Activated CD4-positive, alpha-beta T cell treated with anti-CD3 and anti-CD28 coated beads, Interleukin-2, amount 10 ng/mL, durations not matched to agents 7 days and 5 days (primary cell): Measurements from ENCODE around the gene AK3. TPM values are rescaled to one million over a fixed set of nuclear protein-coding genes. Genes with fewer than 3 reads are reported as not detected.

Experiments used
- CTCF ChIA-PET: fragments of 350-600 bp; sonication (Branson Sonifier 250); formaldehyde crosslinking; loops from one replicate; lab custom pipeline; 2021; ENCODE audit warnings: antibody characterized with exemption; lab: Charles Lee
- POLR2A ChIA-PET: fragments of 350-600 bp; sonication (Branson Sonifier 250); formaldehyde crosslinking; loops from one replicate; lab custom pipeline; 2021; ENCODE audit warnings: antibody characterized with exemption; lab: Charles Lee
- DNase-seq: peaks from one replicate; pipeline ENCODE4 v3.0.0-alpha.2; 2020
- H3K27ac Mint-ChIP-seq: one replicate; pipeline ENCODE4 v1.8.0; 2021; ENCODE audit warnings: mild to moderate bottlenecking, moderate library complexity, mixed read lengths
- H3K27me3 Mint-ChIP-seq: one replicate; pipeline ENCODE4 v1.8.0; 2021; ENCODE audit warnings: mixed read lengths
- H3K36me3 Mint-ChIP-seq: one replicate; pipeline ENCODE4 v1.8.0; 2021; ENCODE audit warnings: low read depth, mixed read lengths
- H3K4me1 Mint-ChIP-seq: one replicate; pipeline ENCODE4 v1.8.0; 2021; ENCODE audit warnings: mixed read lengths
- H3K4me3 Mint-ChIP-seq: one replicate; pipeline ENCODE4 v1.8.0; 2021; ENCODE audit warnings: mild to moderate bottlenecking, moderate library complexity, mixed read lengths
- H3K9me3 Mint-ChIP-seq: one replicate; pipeline ENCODE4 v1.8.0; 2021; ENCODE audit warnings: mixed read lengths
- total RNA-seq, 2 experiments: library from RNA; stranded (reverse); gene quantifications; one replicate each; pipeline ENCODE4 v1.2.3, GENCODE V29; 2021

Gene AK3
- total RNA-seq, 2 experiments from 2014 or later, result 34.4 to 38.9 TPM

DNA sequence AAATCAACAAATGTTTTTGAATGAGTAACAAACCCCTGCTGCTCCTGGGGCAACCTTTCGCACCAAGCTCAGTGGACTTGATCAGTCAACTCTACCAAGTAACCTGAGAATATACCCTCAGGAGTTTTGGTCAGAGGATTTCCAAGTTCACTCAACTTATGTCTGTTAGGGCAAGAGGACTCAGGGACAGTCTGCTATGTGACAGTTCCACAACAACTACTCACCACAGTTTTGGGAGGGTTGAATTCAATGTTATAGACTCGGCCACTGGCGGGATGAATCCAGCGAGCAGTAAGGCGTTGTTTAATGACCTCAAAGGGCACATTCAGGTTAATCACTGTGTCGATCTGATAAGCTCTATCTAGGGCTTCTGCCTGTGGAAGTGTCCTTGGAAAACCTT is 22.1 kb downstream of the AK3 start:
- no peak overlapping the region for H3K4me3 Mint-ChIP-seq
- no peak for DNase-seq
- no peaks in the 10 kb centered on the region for H3K27me3 Mint-ChIP-seq
- no peaks in the 10 kb centered on the region for H3K4me1 Mint-ChIP-seq
- peaks cover 59% of the 10 kb centered on the region for H3K36me3 Mint-ChIP-seq
- H3K9me3 Mint-ChIP-seq, result peaks cover 2% of the 10 kb centered on the region
- ChIA-PET CTCF (no interaction called here), POLR2A (no interaction called here)
- H3K27ac Mint-ChIP-seq, result no peak overlapping the region

- DNase-seq, result no peak
- H3K27me3 Mint-ChIP-seq, result no peaks in the 10 kb centered on the region
- peaks cover 4% of the 10 kb centered on the region for H3K9me3 Mint-ChIP-seq
- ChIA-PET POLR2A (no interaction called here), CTCF (interaction anchor here (1.1 kb wide), 1 partner anchor 17 kb away, joined by 3 read pairs; no protein-coding TSS in a partner anchor)
- peak overlapping the region; percentile 25 for H3K27ac Mint-ChIP-seq
- H3K4me3 Mint-ChIP-seq, result no peak overlapping the region
- peaks cover 61% of the 10 kb centered on the region for H3K36me3 Mint-ChIP-seq
- H3K4me1 Mint-ChIP-seq, result no peaks in the 10 kb centered on the region
Measured at GRCh38 chr9:4717815-4718214, 23.2 kb downstream of the AK3 start.

- Mint-ChIP-seq H3K27ac (no peak overlapping the region), H3K36me3 (peaks cover 62% of the 10 kb centered on the region), H3K9me3 (peaks cover 4% of the 10 kb centered on the region), H3K4me1 (no peaks in the 10 kb centered on the region), H3K4me3 (no peak overlapping the region), H3K27me3 (no peaks in the 10 kb centered on the region)
- POLR2A ChIA-PET, result no interaction called here
- CTCF ChIA-PET, result interaction anchor here (0.8 kb wide), 1 partner anchor 23 kb away, joined by 3 read pairs; no protein-coding TSS in a partner anchor
- DNase-seq, result no peak
Measured at GRCh38 chr9:4716163-4716562, 24.8 kb downstream of the AK3 start.

DNA sequence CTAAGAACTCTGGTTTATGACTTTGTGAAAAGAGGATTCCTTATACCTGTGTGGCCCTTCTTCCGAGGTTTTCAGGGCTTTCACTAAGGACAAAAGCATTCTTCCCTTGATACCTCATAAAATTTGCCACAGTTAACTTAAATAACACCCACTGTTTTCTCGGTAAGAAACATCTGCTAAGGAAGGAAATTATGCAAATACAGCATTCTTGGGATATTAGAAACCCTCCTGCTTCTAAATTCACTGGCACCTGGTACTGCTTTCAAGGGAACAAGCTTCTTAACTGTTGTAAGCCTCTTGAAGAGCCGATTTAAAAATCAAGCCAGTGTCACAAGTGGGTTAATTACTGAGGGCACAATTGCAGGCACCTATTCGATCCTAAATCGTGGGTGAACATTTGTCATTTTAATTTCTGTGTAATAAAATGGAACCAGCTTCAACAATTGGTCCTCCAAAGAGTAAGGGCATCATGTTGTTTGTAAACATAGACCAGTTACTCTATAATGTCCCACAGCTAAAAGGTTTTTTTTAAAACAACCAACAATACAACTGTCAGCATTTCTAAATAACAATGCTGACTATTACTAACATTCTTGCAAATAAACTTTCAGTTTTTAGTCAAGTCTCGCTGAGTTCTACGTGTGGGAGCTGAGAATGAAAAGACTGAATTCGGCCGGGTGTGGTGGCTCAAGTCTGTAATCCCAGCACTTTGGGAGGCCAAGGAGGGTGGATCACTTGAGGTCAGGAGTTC is 26.6 kb downstream of the AK3 start:
- H3K27ac Mint-ChIP-seq, result no peak overlapping the region
- ChIA-PET CTCF (interaction anchor here (0.6 kb wide), 1 partner anchor 425 kb away, joined by 4 read pairs; no protein-coding TSS in a partner anchor), POLR2A (no interaction called here)
- no peaks in the 10 kb centered on the region for H3K27me3 Mint-ChIP-seq
- DNase-seq, result no peak
- no peaks in the 10 kb centered on the region for H3K4me1 Mint-ChIP-seq
- H3K36me3 Mint-ChIP-seq, result peaks cover 61% of the 10 kb centered on the region
- no peak overlapping the region for H3K4me3 Mint-ChIP-seq
- H3K9me3 Mint-ChIP-seq, result peaks cover 4% of the 10 kb centered on the region

- no peak for DNase-seq
- CTCF ChIA-PET, result interaction anchor here (0.6 kb wide), 1 partner anchor 12 kb away, joined by 3 read pairs; no protein-coding TSS in a partner anchor
- Mint-ChIP-seq H3K36me3 (peaks cover 61% of the 10 kb centered on the region), H3K9me3 (peaks cover 4% of the 10 kb centered on the region), H3K27me3 (no peaks in the 10 kb centered on the region), H3K4me1 (no peaks in the 10 kb centered on the region), H3K27ac (no peak overlapping the region), H3K4me3 (no peak overlapping the region)
- POLR2A ChIA-PET, result no interaction called here
Measured at GRCh38 chr9:4713849-4714248, 27.2 kb downstream of the AK3 start.

- peaks cover 56% of the 10 kb centered on the region for H3K36me3 Mint-ChIP-seq
- no peak overlapping the region for H3K27ac Mint-ChIP-seq
- ChIA-PET POLR2A (no interaction called here), CTCF (interaction anchor here (1.2 kb wide), 1 partner anchor 18 kb away, joined by 3 read pairs; no protein-coding TSS in a partner anchor)
- H3K4me1 Mint-ChIP-seq, result peaks cover 6% of the 10 kb centered on the region
- no peaks in the 10 kb centered on the region for H3K27me3 Mint-ChIP-seq
- H3K4me3 Mint-ChIP-seq, result no peak overlapping the region
- no peak for DNase-seq
- H3K9me3 Mint-ChIP-seq, result peaks cover 4% of the 10 kb centered on the region
Measured at GRCh38 chr9:4709380-4709779, 31.6 kb downstream of the AK3 start.

DNA sequence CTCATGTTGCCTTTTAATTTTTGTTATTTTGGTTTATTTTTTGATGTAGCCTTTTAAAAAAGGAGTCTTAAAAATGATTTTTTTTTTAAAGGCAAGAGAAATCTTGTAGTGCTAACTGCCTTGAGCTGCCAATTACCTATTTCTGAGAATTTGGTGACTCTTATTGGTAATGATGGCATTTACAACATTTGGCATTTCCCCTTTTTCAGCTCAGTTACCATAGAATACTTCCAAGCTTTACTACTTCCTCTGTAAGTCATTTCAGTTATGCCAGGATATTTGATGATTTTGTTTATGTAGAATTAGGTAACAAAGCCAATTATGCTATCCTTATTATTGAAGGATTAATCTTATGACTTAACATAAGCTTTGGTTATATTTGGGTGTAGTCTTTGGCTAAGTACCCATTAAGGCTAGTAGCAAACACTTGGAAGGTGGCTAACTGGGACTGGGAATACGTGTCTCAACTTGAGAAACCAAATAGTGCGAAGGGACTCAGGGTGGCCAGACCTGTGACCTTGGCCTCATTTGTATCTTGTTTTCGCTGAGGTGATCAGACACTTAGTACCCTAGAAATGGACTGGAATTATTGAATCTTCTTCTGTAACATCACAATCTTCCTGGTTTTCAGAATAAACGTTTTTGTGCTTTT is 33.9 kb downstream of the AK3 start:
- POLR2A ChIA-PET, result no interaction called here

GRCh38 chr9:4706021-4706420 is 35.0 kb downstream of the AK3 start:
- Mint-ChIP-seq H3K4me1 (peaks cover 6% of the 10 kb centered on the region), H3K27ac (no peak overlapping the region), H3K9me3 (no peaks in the 10 kb centered on the region), H3K36me3 (peaks cover 62% of the 10 kb centered on the region), H3K27me3 (no peaks in the 10 kb centered on the region), H3K4me3 (no peak overlapping the region)
- no peak for DNase-seq
- ChIA-PET POLR2A (no interaction called here), CTCF (interaction anchor here (0.6 kb wide), 1 partner anchor 9 kb away, joined by 3 read pairs; no protein-coding TSS in a partner anchor)

More for the DNA sequence above, 33.9 kb downstream of the AK3 start:
- H3K9me3 Mint-ChIP-seq, result no peaks in the 10 kb centered on the region
- CTCF ChIA-PET, result interaction anchor here (0.6 to 0.7 kb wide), 2 partner anchors 48 to 121 kb away, joined by 3 read pairs; no protein-coding TSS in a partner anchor
- no peaks in the 10 kb centered on the region for H3K27me3 Mint-ChIP-seq
- H3K4me1 Mint-ChIP-seq, result peaks cover 6% of the 10 kb centered on the region
- peaks cover 56% of the 10 kb centered on the region for H3K36me3 Mint-ChIP-seq
- no peak overlapping the region for H3K27ac Mint-ChIP-seq
- DNase-seq, result no peak
- H3K4me3 Mint-ChIP-seq, result no peak overlapping the region

DNA sequence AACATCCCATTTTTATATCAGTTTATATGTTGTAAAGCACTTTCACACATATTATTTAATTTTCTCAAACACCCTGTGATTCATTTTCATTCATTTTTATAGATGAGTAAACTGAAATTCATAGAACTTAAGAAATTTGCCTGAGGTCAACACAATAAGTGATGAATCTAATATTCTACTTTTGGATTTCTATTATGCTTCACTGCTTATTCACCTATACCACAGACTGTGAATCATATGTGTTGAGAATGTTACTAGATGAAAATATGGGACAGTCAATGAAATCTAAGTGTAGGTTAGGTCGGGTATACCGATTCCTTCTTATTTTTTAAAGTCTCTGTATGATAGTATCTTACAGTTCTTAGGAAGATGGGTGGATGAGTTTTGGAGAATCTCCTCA is 36.9 kb downstream of the AK3 start:
- ChIA-PET CTCF (no interaction called here), POLR2A (no interaction called here)
- Mint-ChIP-seq H3K9me3 (no peaks in the 10 kb centered on the region), H3K27me3 (no peaks in the 10 kb centered on the region), H3K4me3 (no peak overlapping the region), H3K4me1 (peaks cover 6% of the 10 kb centered on the region), H3K36me3 (peaks cover 66% of the 10 kb centered on the region), H3K27ac (no peak overlapping the region)
- no peak for DNase-seq

GRCh38 chr9:4701526-4701925 is 39.5 kb downstream of the AK3 start:
- CTCF ChIA-PET, result interaction anchor here (0.6 to 0.8 kb wide), 3 partner anchors 10 to 16 kb away, joined by 3 to 4 read pairs (median 3); no protein-coding TSS in a partner anchor
- H3K36me3 Mint-ChIP-seq, result peaks cover 62% of the 10 kb centered on the region
- H3K4me1 Mint-ChIP-seq, result peaks cover 2% of the 10 kb centered on the region
- no peaks in the 10 kb centered on the region for H3K27me3 Mint-ChIP-seq
- H3K27ac Mint-ChIP-seq, result no peak overlapping the region
- POLR2A ChIA-PET, result no interaction called here
- no peak for DNase-seq
- H3K4me3 Mint-ChIP-seq, result no peak overlapping the region
- H3K9me3 Mint-ChIP-seq, result no peaks in the 10 kb centered on the region

DNA sequence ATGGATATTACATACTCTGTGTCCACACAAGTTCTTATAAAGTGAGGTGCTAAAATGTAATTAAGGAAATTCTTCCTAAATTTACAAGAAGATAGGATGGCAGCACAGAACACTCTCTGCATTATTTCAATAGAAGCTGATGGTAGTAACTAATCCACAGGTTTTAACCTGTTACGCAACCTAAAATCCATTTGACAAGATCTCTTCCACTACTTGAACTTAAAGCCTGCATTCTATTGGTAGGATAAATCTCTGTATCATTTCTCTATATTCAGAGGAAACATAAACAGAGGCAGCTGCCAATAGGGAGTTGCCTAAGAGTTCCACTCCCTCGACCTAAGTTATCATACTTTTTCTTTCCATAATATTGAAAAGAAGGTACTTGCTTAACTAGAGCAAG is 40.1 kb downstream of the AK3 start:
- no peak overlapping the region for H3K27ac Mint-ChIP-seq
- CTCF ChIA-PET, result interaction anchor here (0.6 to 0.8 kb wide), 2 partner anchors 9 to 12 kb away, joined by 3 to 4 read pairs; no protein-coding TSS in a partner anchor
- POLR2A ChIA-PET, result no interaction called here
- no peak for DNase-seq
- H3K4me3 Mint-ChIP-seq, result no peak overlapping the region
- H3K27me3 Mint-ChIP-seq, result no peaks in the 10 kb centered on the region
- peaks cover 5% of the 10 kb centered on the region for H3K4me1 Mint-ChIP-seq
- no peaks in the 10 kb centered on the region for H3K9me3 Mint-ChIP-seq
- H3K36me3 Mint-ChIP-seq, result peaks cover 62% of the 10 kb centered on the region

- Mint-ChIP-seq H3K9me3 (no peaks in the 10 kb centered on the region), H3K4me1 (peaks cover 5% of the 10 kb centered on the region), H3K4me3 (no peak overlapping the region), H3K27me3 (no peaks in the 10 kb centered on the region), H3K36me3 (peaks cover 58% of the 10 kb centered on the region), H3K27ac (no peak overlapping the region)
- DNase-seq, result no peak
- CTCF ChIA-PET, result no interaction called here
- POLR2A ChIA-PET, result no interaction called here
Measured at GRCh38 chr9:4700091-4700490, 40.9 kb downstream of the AK3 start.

- H3K4me1 Mint-ChIP-seq, result peaks cover 14% of the 10 kb centered on the region
- H3K36me3 Mint-ChIP-seq, result peaks cover 35% of the 10 kb centered on the region
- no peak overlapping the region for H3K4me3 Mint-ChIP-seq
- no peak for DNase-seq
- POLR2A ChIA-PET, result no interaction called here
- no peaks in the 10 kb centered on the region for H3K27me3 Mint-ChIP-seq
- no peak overlapping the region for H3K27ac Mint-ChIP-seq
- no peaks in the 10 kb centered on the region for H3K9me3 Mint-ChIP-seq
- CTCF ChIA-PET, result interaction anchor here (0.6 to 1.2 kb wide), 3 partner anchors 10 to 1726 kb away, joined by 3 to 4 read pairs (median 3); no protein-coding TSS in a partner anchor
Measured at GRCh38 chr9:4691795-4692194, 49.2 kb downstream of the AK3 start.
